ENCODE results near the gene PPEF2. TPM values are rescaled to one million over a fixed set of nuclear protein-coding genes. Genes with fewer than 3 reads are reported as not detected.

Gene PPEF2
- total RNA-seq, 1 donor from 2014 or later: 0.09 TPM

- no peak for DNase-seq (ENCODE audit: low read depth, low spot score)
- Mint-ChIP-seq H3K4me3 (no peak overlapping the region), H3K9me3 (no peaks in the 10 kb centered on the region), H3K4me1 (no peaks in the 10 kb centered on the region), H3K27me3 (ENCODE audit: low read depth) (no peaks in the 10 kb centered on the region), H3K36me3 (ENCODE audit: low read depth) (peaks cover 3% of the 10 kb centered on the region), H3K27ac (ENCODE audit: unreplicated experiment) (no peak overlapping the region)
- no peak for TF ChIP-seq CTCF (conservative IDR thresholded peaks at IDR 0.05)
These were observed 79.8 kb downstream of the PPEF2 start for GRCh38 chr4:75822416-75822815.

- no peaks in the 10 kb centered on the region for H3K9me3 Mint-ChIP-seq
- H3K36me3 Mint-ChIP-seq (ENCODE audit: low read depth): peaks cover 3% of the 10 kb centered on the region
- no peak overlapping the region for H3K4me3 Mint-ChIP-seq
- no peak for TF ChIP-seq CTCF (conservative IDR thresholded peaks at IDR 0.05)
- H3K27me3 Mint-ChIP-seq (ENCODE audit: low read depth): no peaks in the 10 kb centered on the region
- H3K27ac Mint-ChIP-seq (ENCODE audit: unreplicated experiment): no peak overlapping the region
- H3K4me1 Mint-ChIP-seq: no peaks in the 10 kb centered on the region
- no peak for DNase-seq (ENCODE audit: low read depth, low spot score)
These were observed 80.3 kb downstream of the PPEF2 start for GRCh38 chr4:75821966-75822365.

GRCh38 chr4:75821216-75821615 lies 81.0 kb downstream of the PPEF2 start:
- Mint-ChIP-seq H3K4me1 (no peaks in the 10 kb centered on the region), H3K4me3 (no peak overlapping the region), H3K36me3 (ENCODE audit: low read depth) (peaks cover 3% of the 10 kb centered on the region), H3K27ac (ENCODE audit: unreplicated experiment) (no peak overlapping the region), H3K9me3 (no peaks in the 10 kb centered on the region), H3K27me3 (ENCODE audit: low read depth) (no peaks in the 10 kb centered on the region)
- TF ChIP-seq CTCF (conservative IDR thresholded peaks at IDR 0.05): no peak
- no peak for DNase-seq (ENCODE audit: low read depth, low spot score)

GRCh38 chr4:75820676-75821075 lies 81.6 kb downstream of the PPEF2 start:
- Mint-ChIP-seq H3K9me3 (no peaks in the 10 kb centered on the region), H3K4me1 (no peaks in the 10 kb centered on the region), H3K27ac (ENCODE audit: unreplicated experiment) (peak overlapping the region; percentile 35), H3K27me3 (ENCODE audit: low read depth) (no peaks in the 10 kb centered on the region), H3K36me3 (ENCODE audit: low read depth) (peaks cover 3% of the 10 kb centered on the region), H3K4me3 (no peak overlapping the region)
- no peak for DNase-seq (ENCODE audit: low read depth, low spot score)
- TF ChIP-seq CTCF (conservative IDR thresholded peaks at IDR 0.05): no peak

GRCh38 chr4:75820197-75820596 lies 82.1 kb downstream of the PPEF2 start:
- Mint-ChIP-seq H3K27me3 (ENCODE audit: low read depth) (no peaks in the 10 kb centered on the region), H3K4me3 (no peak overlapping the region), H3K36me3 (ENCODE audit: low read depth) (peaks cover 3% of the 10 kb centered on the region), H3K9me3 (no peaks in the 10 kb centered on the region), H3K27ac (ENCODE audit: unreplicated experiment) (no peak overlapping the region), H3K4me1 (no peaks in the 10 kb centered on the region)
- no peak for TF ChIP-seq CTCF (conservative IDR thresholded peaks at IDR 0.05)
- no peak for DNase-seq (ENCODE audit: low read depth, low spot score)

- no peaks in the 10 kb centered on the region for H3K27me3 Mint-ChIP-seq (ENCODE audit: low read depth)
- no peak overlapping the region for H3K27ac Mint-ChIP-seq (ENCODE audit: unreplicated experiment)
- H3K9me3 Mint-ChIP-seq: no peaks in the 10 kb centered on the region
- DNase-seq (ENCODE audit: low read depth, low spot score): no peak
- no peaks in the 10 kb centered on the region for H3K4me1 Mint-ChIP-seq
- H3K4me3 Mint-ChIP-seq: no peak overlapping the region
- H3K36me3 Mint-ChIP-seq (ENCODE audit: low read depth): peaks cover 7% of the 10 kb centered on the region
- TF ChIP-seq CTCF (conservative IDR thresholded peaks at IDR 0.05): no peak
These were observed 83.1 kb downstream of the PPEF2 start for GRCh38 chr4:75819121-75819520.

Data from neural crest cell (in vitro differentiated cells).